ENCODE results near the gene TMEM239.

The TMEM239 gene

DNA sequence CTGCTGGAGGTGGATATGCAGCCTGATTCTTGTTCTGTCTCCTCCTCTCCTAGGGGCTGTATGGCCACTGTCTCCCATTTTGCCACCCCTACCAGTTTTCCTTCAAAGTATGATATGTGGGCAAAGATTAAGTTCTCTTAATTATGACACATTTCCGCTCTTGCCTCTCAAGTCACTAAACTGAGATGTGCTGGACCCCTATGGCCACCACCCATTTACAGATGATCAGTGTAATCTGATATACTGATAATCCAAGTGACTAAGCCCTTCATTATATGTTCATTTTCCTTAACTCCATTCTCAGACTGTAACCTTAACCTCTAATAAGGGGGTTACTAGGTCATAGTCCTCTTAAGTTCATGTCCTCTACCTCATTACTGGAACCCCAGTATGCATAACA lies 2.1 kb upstream of the TMEM239 start:
- Histone ChIP-seq H3K27me3 (ENCODE audit: insufficient read depth, low read depth) (no peaks in the 10 kb centered on the region), H3K79me2 (ENCODE audit: insufficient read depth, low read depth) (no peaks in the 10 kb centered on the region), H3K4me3 (IDR thresholded peaks at IDR 0.05; ENCODE audit: insufficient read depth, low read depth, low read length) (no peak overlapping the region), H4K20me1 (ENCODE audit: insufficient read depth) (no peaks in the 10 kb centered on the region), H3K27ac (no peak overlapping the region), H3K9ac (no peak overlapping the region), H2AFZ (ENCODE audit: low read depth) (no peak overlapping the region), H3K36me3 (ENCODE audit: insufficient read depth) (no peaks in the 10 kb centered on the region), H3K4me1 (ENCODE audit: low read depth, poor library complexity, severe bottlenecking) (no peaks in the 10 kb centered on the region), H3K4me2 (no peak overlapping the region)
- TF ChIP-seq, protein P1, sequence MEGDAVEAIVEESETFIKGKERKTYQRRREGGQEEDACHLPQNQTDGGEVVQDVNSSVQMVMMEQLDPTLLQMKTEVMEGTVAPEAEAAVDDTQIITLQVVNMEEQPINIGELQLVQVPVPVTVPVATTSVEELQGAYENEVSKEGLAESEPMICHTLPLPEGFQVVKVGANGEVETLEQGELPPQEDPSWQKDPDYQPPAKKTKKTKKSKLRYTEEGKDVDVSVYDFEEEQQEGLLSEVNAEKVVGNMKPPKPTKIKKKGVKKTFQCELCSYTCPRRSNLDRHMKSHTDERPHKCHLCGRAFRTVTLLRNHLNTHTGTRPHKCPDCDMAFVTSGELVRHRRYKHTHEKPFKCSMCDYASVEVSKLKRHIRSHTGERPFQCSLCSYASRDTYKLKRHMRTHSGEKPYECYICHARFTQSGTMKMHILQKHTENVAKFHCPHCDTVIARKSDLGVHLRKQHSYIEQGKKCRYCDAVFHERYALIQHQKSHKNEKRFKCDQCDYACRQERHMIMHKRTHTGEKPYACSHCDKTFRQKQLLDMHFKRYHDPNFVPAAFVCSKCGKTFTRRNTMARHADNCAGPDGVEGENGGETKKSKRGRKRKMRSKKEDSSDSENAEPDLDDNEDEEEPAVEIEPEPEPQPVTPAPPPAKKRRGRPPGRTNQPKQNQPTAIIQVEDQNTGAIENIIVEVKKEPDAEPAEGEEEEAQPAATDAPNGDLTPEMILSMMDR (conservative IDR thresholded peaks at IDR 0.05; ENCODE audit: low read depth, low read length), result no peak

DNA sequence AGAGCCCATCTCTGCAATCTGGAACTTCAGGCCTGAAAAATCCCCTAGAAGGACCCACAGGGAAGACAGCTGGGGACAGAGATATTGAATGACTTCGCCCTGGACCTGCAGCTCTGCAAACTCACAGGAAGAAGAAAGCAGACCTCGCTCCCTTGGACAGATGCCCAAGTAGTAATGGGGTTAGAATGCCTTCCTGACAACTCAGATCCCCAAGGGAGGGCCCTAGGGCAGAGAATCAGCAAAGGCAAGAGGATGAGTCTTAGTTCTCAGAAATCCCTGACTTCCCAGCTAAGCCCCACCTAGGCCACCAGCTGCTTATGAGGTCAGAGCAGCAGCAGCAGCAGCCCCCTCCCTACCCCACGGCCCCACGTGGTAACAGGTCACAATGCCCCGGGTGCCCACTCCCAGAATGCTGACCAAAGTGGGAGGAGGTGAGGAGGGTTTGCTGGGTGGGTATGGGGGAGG lies 1.5 kb upstream of the TMEM239 start, which contains the start of gene C20orf141:
Gene C20orf141, plus strand, starts transcription at position 401 of the 465 bp plus-strand sequence. CDS start 198 bp downstream, outside the sequence.
- no peak within 1 kb of the TSS for H3K27ac ChIP-seq
- H3K4me2 ChIP-seq, result no peak within 1 kb of the TSS

DNA sequence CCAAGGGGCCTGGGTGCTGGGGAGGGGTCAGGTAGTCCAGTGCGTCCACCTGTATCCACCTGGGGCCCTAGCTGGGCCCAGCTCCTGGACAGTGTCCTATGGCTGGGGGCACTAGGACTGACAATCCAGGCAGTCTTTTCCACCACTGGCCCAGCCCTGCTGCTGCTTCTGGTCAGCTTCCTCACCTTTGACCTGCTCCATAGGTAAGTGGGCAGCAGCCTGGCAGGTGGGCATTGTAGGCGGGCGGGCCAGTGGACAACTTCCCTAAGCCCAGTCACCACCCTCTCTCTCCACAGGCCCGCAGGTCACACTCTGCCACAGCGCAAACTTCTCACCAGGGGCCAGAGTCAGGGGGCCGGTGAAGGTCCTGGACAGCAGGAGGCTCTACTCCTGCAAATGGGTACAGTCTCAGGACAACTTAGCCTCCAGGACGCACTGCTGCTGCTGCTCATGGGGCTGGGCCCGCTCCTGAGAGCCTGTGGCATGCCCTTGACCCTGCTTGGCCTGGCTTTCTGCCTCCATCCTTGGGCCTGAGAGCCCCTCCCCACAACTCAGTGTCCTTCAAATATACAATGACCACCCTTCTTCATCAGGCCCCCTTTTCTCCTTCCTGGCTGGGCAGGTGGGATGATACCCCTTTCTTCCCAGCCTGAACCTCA lies 793 bp upstream of the TMEM239 start:
- H3K4me3 ChIP-seq (IDR thresholded peaks at IDR 0.05; ENCODE audit: insufficient read depth, low read depth, low read length), result no peak overlapping the region
- no peak overlapping the region for H3K9ac ChIP-seq
- no peak overlapping the region for H3K27ac ChIP-seq
- H3K36me3 ChIP-seq (ENCODE audit: insufficient read depth), result no peaks in the 10 kb centered on the region
- no peak overlapping the region for H2AFZ ChIP-seq (ENCODE audit: low read depth)
- no peaks in the 10 kb centered on the region for H3K4me1 ChIP-seq (ENCODE audit: low read depth, poor library complexity, severe bottlenecking)
- TF ChIP-seq, protein P1 (conservative IDR thresholded peaks at IDR 0.05; ENCODE audit: low read depth, low read length), result no peak
- H3K79me2 ChIP-seq (ENCODE audit: insufficient read depth, low read depth), result no peaks in the 10 kb centered on the region
- no peak overlapping the region for H3K4me2 ChIP-seq
- H3K27me3 ChIP-seq (ENCODE audit: insufficient read depth, low read depth), result no peaks in the 10 kb centered on the region
- H4K20me1 ChIP-seq (ENCODE audit: insufficient read depth), result no peaks in the 10 kb centered on the region

More for the DNA sequence above, 1.5 kb upstream of the TMEM239 start, which contains the start of gene C20orf141:
- no peak within 1 kb of the TSS for H2AFZ ChIP-seq (ENCODE audit: low read depth)
- no peaks in the 10 kb centered on the region for H4K20me1 ChIP-seq (ENCODE audit: insufficient read depth)
- no peak within 1 kb of the TSS for H3K4me3 ChIP-seq (IDR thresholded peaks at IDR 0.05; ENCODE audit: insufficient read depth, low read depth, low read length)
- TF ChIP-seq, protein P1 (conservative IDR thresholded peaks at IDR 0.05; ENCODE audit: low read depth, low read length), result no peak
- no peak within 1 kb of the TSS for H3K9ac ChIP-seq
- no peaks in the 10 kb centered on the region for H3K36me3 ChIP-seq (ENCODE audit: insufficient read depth)
- no peaks in the 10 kb centered on the region for H3K79me2 ChIP-seq (ENCODE audit: insufficient read depth, low read depth)
- no peaks in the 10 kb centered on the region for H3K27me3 ChIP-seq (ENCODE audit: insufficient read depth, low read depth)
- H3K4me1 ChIP-seq (ENCODE audit: low read depth, poor library complexity, severe bottlenecking), result no peaks in the 10 kb centered on the region

DNA sequence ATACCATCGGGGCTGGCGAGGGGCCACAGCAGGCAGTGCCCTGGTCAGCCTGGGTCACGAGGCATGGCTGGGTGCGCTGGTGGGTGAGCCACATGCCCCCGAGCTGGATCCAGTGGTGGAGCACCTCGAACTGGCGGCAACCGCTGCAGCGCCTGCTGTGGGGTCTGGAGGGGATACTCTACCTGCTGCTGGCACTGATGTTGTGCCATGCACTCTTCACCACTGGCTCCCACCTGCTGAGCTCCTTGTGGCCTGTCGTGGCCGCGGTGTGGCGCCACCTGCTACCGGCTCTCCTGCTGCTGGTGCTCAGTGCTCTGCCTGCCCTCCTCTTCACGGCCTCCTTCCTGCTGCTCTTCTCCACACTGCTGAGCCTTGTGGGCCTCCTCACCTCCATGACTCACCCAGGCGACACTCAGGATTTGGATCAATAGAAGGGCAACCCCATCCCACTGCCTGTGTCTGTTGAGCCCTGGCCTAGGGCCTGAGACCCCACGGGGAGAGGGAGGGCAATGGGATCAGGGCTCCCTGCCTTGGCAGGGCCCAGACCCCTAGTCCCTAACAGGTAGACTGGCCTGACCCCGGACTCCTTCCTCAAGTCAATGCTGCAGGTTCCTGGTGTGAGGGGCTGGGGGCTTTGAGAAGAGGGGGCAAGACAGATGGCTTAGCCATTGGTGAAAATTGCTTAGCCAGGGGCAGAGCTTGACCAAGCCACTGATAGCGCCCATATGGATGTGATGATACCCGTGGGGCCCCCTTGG lies 598 bp downstream of the TMEM239 start:
- peaks cover 4% of the 10 kb centered on the region for H3K4me1 ChIP-seq (ENCODE audit: low read depth, poor library complexity, severe bottlenecking)
- no peak overlapping the region for H3K9ac ChIP-seq
- H2AFZ ChIP-seq (ENCODE audit: low read depth), result no peak overlapping the region
- H3K27ac ChIP-seq, result no peak overlapping the region
- H3K4me2 ChIP-seq, result no peak overlapping the region
- no peaks in the 10 kb centered on the region for H3K79me2 ChIP-seq (ENCODE audit: insufficient read depth, low read depth)
- H3K36me3 ChIP-seq (ENCODE audit: insufficient read depth), result no peaks in the 10 kb centered on the region
- no peaks in the 10 kb centered on the region for H3K27me3 ChIP-seq (ENCODE audit: insufficient read depth, low read depth)
- H3K4me3 ChIP-seq (IDR thresholded peaks at IDR 0.05; ENCODE audit: insufficient read depth, low read depth, low read length), result no peak overlapping the region
- no peaks in the 10 kb centered on the region for H4K20me1 ChIP-seq (ENCODE audit: insufficient read depth)
- TF ChIP-seq, protein P1 (conservative IDR thresholded peaks at IDR 0.05; ENCODE audit: low read depth, low read length), result no peak
